ENCODE measurements around the gene GLUD1. TPM values are rescaled to one million over a fixed set of nuclear protein-coding genes. Genes with fewer than 3 reads are reported as not detected.
"Not testable (repeated sequence)": the region's sequence is repeated elsewhere in the genome, so short reads cannot be mapped to it uniquely, and the experiment has no call there.

GLUD1 gene
- total RNA-seq, 1 donor from 2014 or later = 125 TPM

GRCh38 chr10:87030912-87031635 is 63.6 kb downstream of the GLUD1 start:
- Mint-ChIP-seq H3K36me3 (ENCODE audit: unreplicated experiment) (peaks cover 3% of the 10 kb centered on the region), H3K4me1 (ENCODE audit: unreplicated experiment) (no peaks in the 10 kb centered on the region), H3K9me3 (ENCODE audit: unreplicated experiment) (no peaks in the 10 kb centered on the region), H3K4me3 (ENCODE audit: unreplicated experiment) (no peak overlapping the region), H3K27me3 (ENCODE audit: unreplicated experiment) (no peaks in the 10 kb centered on the region), H3K27ac (ENCODE audit: unreplicated experiment) (no peak overlapping the region)
- TF ChIP-seq CTCF (IDR thresholded peaks at IDR 0.05) = no peak
- DNase-seq (ENCODE audit: extremely low spot score, unreplicated experiment) = no peak

DNA sequence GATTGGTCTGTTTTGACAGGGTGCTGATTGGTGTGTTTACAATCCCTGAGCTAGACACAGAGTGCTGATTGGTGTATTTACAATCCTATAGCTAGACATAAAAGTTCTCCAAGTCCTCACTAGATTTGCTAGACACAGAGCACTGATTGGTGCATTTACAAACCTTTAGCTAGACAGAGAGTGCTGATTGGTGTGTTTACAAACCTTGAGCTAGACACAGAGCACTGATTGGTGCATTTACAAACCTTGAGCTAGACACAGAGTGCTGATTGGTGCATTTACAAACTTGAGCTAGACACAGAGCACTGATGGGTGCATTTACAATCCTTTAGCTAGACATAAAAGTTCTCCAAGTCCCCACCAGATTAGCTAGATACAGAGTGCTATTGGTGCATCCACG is 64.2 kb downstream of the GLUD1 start:
- not testable (repeated sequence) for H3K36me3 Mint-ChIP-seq (ENCODE audit: unreplicated experiment); H3K4me1 Mint-ChIP-seq (ENCODE audit: unreplicated experiment); H3K9me3 Mint-ChIP-seq (ENCODE audit: unreplicated experiment); DNase-seq (ENCODE audit: extremely low spot score, unreplicated experiment); H3K27ac Mint-ChIP-seq (ENCODE audit: unreplicated experiment); H3K4me3 Mint-ChIP-seq (ENCODE audit: unreplicated experiment); H3K27me3 Mint-ChIP-seq (ENCODE audit: unreplicated experiment)

DNA sequence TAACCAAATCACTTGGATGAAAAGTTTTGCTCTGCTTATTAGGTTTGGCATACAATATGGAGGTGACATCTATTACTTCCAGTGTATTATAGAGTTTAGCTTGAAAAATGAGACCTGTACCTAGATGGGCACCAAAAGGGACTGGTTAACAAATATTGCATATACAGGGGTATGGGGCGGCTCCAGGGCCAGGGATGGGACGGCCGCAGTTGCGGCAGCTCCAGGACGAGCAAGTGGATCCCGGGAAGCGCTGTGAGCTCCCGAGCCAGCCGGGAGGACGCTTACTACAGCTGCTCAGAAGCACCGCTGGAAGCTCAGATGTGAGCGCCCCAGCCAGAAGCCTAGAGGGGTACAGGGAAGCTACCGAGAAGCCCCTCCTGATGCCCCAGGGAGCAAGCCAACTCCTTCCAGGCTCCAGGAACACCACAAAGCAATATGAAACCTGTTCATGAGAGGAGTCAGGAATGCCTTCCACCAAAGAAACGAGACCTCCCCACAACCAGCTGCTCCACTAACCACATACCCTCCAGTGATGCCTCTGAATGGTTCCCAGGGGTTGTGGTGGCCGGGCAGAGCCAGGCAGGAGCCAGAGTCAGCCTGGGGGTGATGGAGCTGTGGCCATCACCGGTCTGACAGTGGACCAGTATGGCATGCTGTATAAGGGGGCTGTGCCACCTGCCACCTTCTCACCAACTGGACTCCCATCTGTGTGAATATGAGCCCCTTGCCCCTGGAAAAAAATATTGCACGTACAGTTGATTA is 67.7 kb downstream of the GLUD1 start:
- H3K27me3 Mint-ChIP-seq (ENCODE audit: unreplicated experiment); H3K36me3 Mint-ChIP-seq (ENCODE audit: unreplicated experiment); H3K4me3 Mint-ChIP-seq (ENCODE audit: unreplicated experiment); DNase-seq (ENCODE audit: extremely low spot score, unreplicated experiment); H3K9me3 Mint-ChIP-seq (ENCODE audit: unreplicated experiment); H3K27ac Mint-ChIP-seq (ENCODE audit: unreplicated experiment): not testable (repeated sequence)
- peaks cover 12% of the 10 kb centered on the region for H3K4me1 Mint-ChIP-seq (ENCODE audit: unreplicated experiment)

DNA sequence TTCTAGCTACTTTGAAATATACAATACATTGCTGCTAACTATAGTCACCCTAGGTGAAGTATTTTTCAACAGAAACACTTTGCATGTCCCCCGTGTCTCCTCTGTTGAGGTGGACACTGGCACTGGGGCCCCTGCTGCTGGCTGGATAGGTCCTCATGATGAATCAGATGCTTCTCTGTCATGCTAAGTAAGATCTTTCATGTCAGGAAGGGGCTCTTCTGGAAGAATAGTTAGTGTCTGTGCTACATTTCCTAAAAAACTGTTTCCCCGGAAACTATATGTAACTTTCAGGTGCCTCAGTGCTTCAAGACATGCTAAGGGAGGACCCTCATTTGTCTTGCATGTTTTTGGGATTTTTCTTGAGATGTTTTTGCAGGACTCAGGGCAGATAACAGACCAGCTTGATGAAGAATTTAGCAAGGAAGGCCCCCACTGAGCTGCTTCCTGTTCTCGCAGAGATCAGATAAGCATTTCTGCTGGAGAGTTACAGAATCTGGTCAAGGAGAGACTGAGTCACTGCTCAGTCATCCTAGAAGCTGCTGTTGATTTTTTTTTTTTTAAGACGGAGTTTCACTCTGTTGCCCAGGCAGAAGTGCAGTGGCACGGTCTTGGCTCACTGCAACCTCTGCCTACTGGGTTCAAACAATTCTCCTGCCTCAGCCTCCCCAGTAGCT is 69.2 kb downstream of the GLUD1 start:
- not testable (repeated sequence) for DNase-seq (ENCODE audit: extremely low spot score, unreplicated experiment); H3K9me3 Mint-ChIP-seq (ENCODE audit: unreplicated experiment); H3K36me3 Mint-ChIP-seq (ENCODE audit: unreplicated experiment); H3K4me3 Mint-ChIP-seq (ENCODE audit: unreplicated experiment); H3K27me3 Mint-ChIP-seq (ENCODE audit: unreplicated experiment)
- Mint-ChIP-seq H3K27ac (ENCODE audit: unreplicated experiment) (peak overlapping the region; percentile 80), H3K4me1 (ENCODE audit: unreplicated experiment) (peaks cover 12% of the 10 kb centered on the region)

DNA sequence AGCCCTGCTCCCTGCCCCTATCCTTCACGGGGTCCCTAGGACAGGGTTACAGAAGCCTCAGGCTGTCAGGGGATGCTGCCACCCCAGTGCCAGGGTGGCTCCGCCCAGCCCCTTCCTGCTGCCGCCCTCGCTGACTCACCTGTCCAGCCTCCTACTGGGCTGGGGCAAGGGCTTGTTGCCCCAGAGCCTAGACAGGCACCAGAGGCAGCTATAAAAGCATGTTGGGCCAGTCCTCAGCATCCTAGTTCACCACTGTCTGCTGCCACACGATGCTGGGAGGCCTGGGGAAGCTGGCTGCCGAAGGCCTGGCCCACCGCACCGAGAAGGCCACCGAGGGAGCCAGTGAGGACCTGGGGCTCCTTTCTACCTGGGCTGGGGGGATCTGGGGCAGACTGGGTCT is 74.6 kb downstream of the GLUD1 start, which contains the start of gene FAM25A:
Gene FAM25A (plus strand): TSS at position 239 of the 400 bp plus-strand sequence. CDS start 31 bp downstream, at position 270.
- H3K36me3 Mint-ChIP-seq (ENCODE audit: unreplicated experiment); H3K4me3 Mint-ChIP-seq (ENCODE audit: unreplicated experiment); H3K9me3 Mint-ChIP-seq (ENCODE audit: unreplicated experiment); DNase-seq (ENCODE audit: extremely low spot score, unreplicated experiment); H3K27ac Mint-ChIP-seq (ENCODE audit: unreplicated experiment); H3K27me3 Mint-ChIP-seq (ENCODE audit: unreplicated experiment); H3K4me1 Mint-ChIP-seq (ENCODE audit: unreplicated experiment): not testable (repeated sequence)

GRCh38 chr10:87019504-87019903 is 75.1 kb downstream of the GLUD1 start:
- H3K9me3 Mint-ChIP-seq (ENCODE audit: unreplicated experiment); H3K4me1 Mint-ChIP-seq (ENCODE audit: unreplicated experiment); H3K4me3 Mint-ChIP-seq (ENCODE audit: unreplicated experiment); H3K27ac Mint-ChIP-seq (ENCODE audit: unreplicated experiment); H3K27me3 Mint-ChIP-seq (ENCODE audit: unreplicated experiment); H3K36me3 Mint-ChIP-seq (ENCODE audit: unreplicated experiment); DNase-seq (ENCODE audit: extremely low spot score, unreplicated experiment): not testable (repeated sequence)

DNA sequence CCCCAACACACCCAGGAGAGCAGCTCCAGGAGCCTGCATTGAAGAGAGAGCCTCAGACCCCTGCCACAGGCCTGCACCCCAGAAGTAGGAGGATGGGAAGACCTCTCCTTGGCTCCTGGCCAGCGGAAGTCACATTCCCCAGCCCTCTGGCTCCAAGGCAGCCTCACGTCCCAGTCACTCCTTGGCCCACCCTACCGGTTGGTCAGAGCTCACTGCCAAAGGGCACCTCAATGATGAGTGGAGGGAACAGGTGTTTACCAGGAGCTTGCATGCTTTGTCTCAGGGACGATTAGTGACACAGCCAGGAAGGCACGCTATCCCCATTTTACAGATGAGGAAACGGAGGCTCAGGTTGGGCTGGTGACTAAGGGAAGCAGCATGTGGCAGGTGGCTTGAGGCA is 75.6 kb downstream of the GLUD1 start:
- not testable (repeated sequence) for H3K27ac Mint-ChIP-seq (ENCODE audit: unreplicated experiment); H3K4me3 Mint-ChIP-seq (ENCODE audit: unreplicated experiment); H3K9me3 Mint-ChIP-seq (ENCODE audit: unreplicated experiment); H3K36me3 Mint-ChIP-seq (ENCODE audit: unreplicated experiment); H3K4me1 Mint-ChIP-seq (ENCODE audit: unreplicated experiment); DNase-seq (ENCODE audit: extremely low spot score, unreplicated experiment); H3K27me3 Mint-ChIP-seq (ENCODE audit: unreplicated experiment)

GRCh38 chr10:87018127-87018526 is 76.5 kb downstream of the GLUD1 start:
- H3K27me3 Mint-ChIP-seq (ENCODE audit: unreplicated experiment); H3K4me3 Mint-ChIP-seq (ENCODE audit: unreplicated experiment); H3K36me3 Mint-ChIP-seq (ENCODE audit: unreplicated experiment); H3K9me3 Mint-ChIP-seq (ENCODE audit: unreplicated experiment); H3K4me1 Mint-ChIP-seq (ENCODE audit: unreplicated experiment): not testable (repeated sequence)
- H3K27ac Mint-ChIP-seq (ENCODE audit: unreplicated experiment) = peak overlapping the region; percentile 38
- DNase-seq (ENCODE audit: extremely low spot score, unreplicated experiment) = peak; percentile 87

DNA sequence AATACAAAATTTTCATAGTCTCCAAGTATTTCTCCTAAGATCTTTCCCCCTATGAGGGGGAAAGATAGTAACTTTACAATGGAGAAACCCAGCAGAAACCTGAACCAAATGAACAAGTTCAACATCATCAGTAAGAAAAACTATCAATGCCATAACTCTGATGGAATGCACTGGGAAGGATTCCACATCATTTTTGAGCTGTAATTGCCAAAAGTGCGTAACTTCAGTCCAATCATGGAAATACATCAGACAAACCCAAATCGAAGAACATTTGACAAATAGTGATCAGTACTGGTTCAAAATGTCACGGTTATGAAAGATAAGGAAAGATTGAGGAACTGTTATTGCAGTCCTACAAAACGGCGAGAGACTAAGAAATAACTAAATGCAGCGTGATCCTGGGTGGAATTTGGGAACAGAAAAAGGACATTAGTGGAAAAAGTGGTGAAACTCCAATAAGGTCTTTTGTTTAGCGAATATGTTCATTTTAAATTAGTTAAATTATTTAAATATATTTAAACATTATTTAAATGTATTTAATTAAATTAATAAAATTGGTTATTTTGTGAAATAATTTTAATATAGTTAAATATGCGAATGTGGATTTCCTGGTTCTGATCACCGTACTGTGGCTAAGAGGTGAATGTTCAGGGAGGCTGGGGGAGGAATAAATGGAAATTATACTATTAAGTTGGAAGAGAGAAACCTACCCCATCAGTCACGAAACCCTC is 79.5 kb downstream of the GLUD1 start:
- DNase-seq (ENCODE audit: extremely low spot score, unreplicated experiment) = not testable (repeated sequence)

GRCh38 chr10:87013528-87013927 is 81.1 kb downstream of the GLUD1 start:
- H3K27ac Mint-ChIP-seq (ENCODE audit: unreplicated experiment); H3K4me3 Mint-ChIP-seq (ENCODE audit: unreplicated experiment); H3K36me3 Mint-ChIP-seq (ENCODE audit: unreplicated experiment); DNase-seq (ENCODE audit: extremely low spot score, unreplicated experiment); H3K9me3 Mint-ChIP-seq (ENCODE audit: unreplicated experiment); H3K27me3 Mint-ChIP-seq (ENCODE audit: unreplicated experiment); H3K4me1 Mint-ChIP-seq (ENCODE audit: unreplicated experiment): not testable (repeated sequence)

More for the DNA sequence above, 79.5 kb downstream of the GLUD1 start:
- not testable (repeated sequence) for H3K9me3 Mint-ChIP-seq (ENCODE audit: unreplicated experiment); H3K4me3 Mint-ChIP-seq (ENCODE audit: unreplicated experiment); H3K36me3 Mint-ChIP-seq (ENCODE audit: unreplicated experiment); H3K27me3 Mint-ChIP-seq (ENCODE audit: unreplicated experiment); H3K27ac Mint-ChIP-seq (ENCODE audit: unreplicated experiment); H3K4me1 Mint-ChIP-seq (ENCODE audit: unreplicated experiment)

Measured in osteocyte (in vitro differentiated cells).